Stomach smooth muscle (tissue), 2 donors: ENCODE measurements around the gene OVCH1.

ENCODE experiments used
- H3K27ac ChIP-seq: one replicate; pipeline ENCODE4 v1.7.0; 2013; ENCODE audit warnings: mild to moderate bottlenecking, low read length, inconsistent platforms
- H3K27me3 ChIP-seq, 2 donors: one replicate each; pipeline ENCODE4 v1.7.0; 2013; ENCODE audit warnings: low read length in 2 of 2; ENCODE audit not compliant: insufficient read depth in 2 of 2, control insufficient read depth in 1 of 2
- H3K36me3 ChIP-seq, 2 donors: one replicate each; pipeline ENCODE4 v1.7.0; 2013; ENCODE audit warnings: low read length in 2 of 2; ENCODE audit not compliant: control insufficient read depth in 2 of 2, insufficient read depth in 2 of 2
- H3K4me1 ChIP-seq: one replicate; pipeline ENCODE4 v1.7.0; 2013; ENCODE audit warnings: low read length; ENCODE audit not compliant: control insufficient read depth, insufficient read depth
- H3K4me3 ChIP-seq, 2 donors: one replicate each; pipeline ENCODE4 v1.7.0; 2013; ENCODE audit warnings: low read length in 2 of 2
- H3K9ac ChIP-seq, 2 donors: one replicate each; pipeline ENCODE4 v1.7.0; 2013; ENCODE audit warnings: low read length in 2 of 2, mild to moderate bottlenecking in 1 of 2
- H3K9me3 ChIP-seq, 2 donors: one replicate each; pipeline ENCODE4 v1.7.0; 2013; ENCODE audit warnings: low read length in 2 of 2; ENCODE audit not compliant: control insufficient read depth in 2 of 2
- donor health status: healthy.
- donor health status: Pancreatic carcinoma.

OVCH1 gene

GRCh38 chr12:29528161-29528560, 30.7 kb upstream of the OVCH1 start:
- Histone ChIP-seq H3K4me1 (peaks cover 2% of the 10 kb centered on the region), H3K27me3 (no peaks in the 10 kb centered on the region), H3K36me3 (no peaks in the 10 kb centered on the region), H3K27ac (no peak overlapping the region), H3K9me3 (no peaks in the 10 kb centered on the region), H3K4me3 (no peak overlapping the region), H3K9ac (no peak overlapping the region)

GRCh38 chr12:29521951-29522350, 24.5 kb upstream of the OVCH1 start:
- H3K27me3 ChIP-seq = no peaks in the 10 kb centered on the region
- no peak overlapping the region for H3K27ac ChIP-seq
- peaks cover 4 to 9% of the 10 kb centered on the region in 2 donors for H3K36me3 ChIP-seq
- H3K4me3 ChIP-seq = no peak overlapping the region
- H3K9me3 ChIP-seq = no peaks in the 10 kb centered on the region
- no peak overlapping the region for H3K9ac ChIP-seq
- no peaks in the 10 kb centered on the region for H3K4me1 ChIP-seq

GRCh38 chr12:29519585-29520182, 22.2 kb upstream of the OVCH1 start:
- Histone ChIP-seq H3K9ac (no peak overlapping the region), H3K36me3 (peaks cover 16 to 24% of the 10 kb centered on the region in 2 donors), H3K4me1 (no peaks in the 10 kb centered on the region), H3K27me3 (no peaks in the 10 kb centered on the region), H3K4me3 (no peak overlapping the region), H3K9me3 (no peaks in the 10 kb centered on the region), H3K27ac (no peak overlapping the region)

GRCh38 chr12:29518407-29518806, 20.9 kb upstream of the OVCH1 start:
- Histone ChIP-seq H3K4me3 (no peak overlapping the region), H3K27me3 (no peaks in the 10 kb centered on the region), H3K9me3 (no peaks in the 10 kb centered on the region), H3K36me3 (peaks cover 21 to 29% of the 10 kb centered on the region in 2 donors), H3K9ac (no peak overlapping the region), H3K27ac (no peak overlapping the region), H3K4me1 (no peaks in the 10 kb centered on the region)

GRCh38 chr12:29517264-29517663, 19.8 kb upstream of the OVCH1 start:
- no peak overlapping the region for H3K27ac ChIP-seq
- peaks cover 21 to 33% of the 10 kb centered on the region in 2 donors for H3K36me3 ChIP-seq
- no peaks in the 10 kb centered on the region for H3K4me1 ChIP-seq
- no peaks in the 10 kb centered on the region for H3K9me3 ChIP-seq
- H3K4me3 ChIP-seq = no peak overlapping the region
- H3K27me3 ChIP-seq = no peaks in the 10 kb centered on the region
- no peak overlapping the region for H3K9ac ChIP-seq

GRCh38 chr12:29516431-29516875, 19.0 kb upstream of the OVCH1 start:
- H3K36me3 ChIP-seq = peaks cover 21 to 33% of the 10 kb centered on the region in 2 donors
- H3K9ac ChIP-seq = no peak overlapping the region
- no peaks in the 10 kb centered on the region for H3K27me3 ChIP-seq
- H3K4me1 ChIP-seq = no peaks in the 10 kb centered on the region
- H3K27ac ChIP-seq = no peak overlapping the region
- H3K9me3 ChIP-seq = no peaks in the 10 kb centered on the region
- no peak overlapping the region for H3K4me3 ChIP-seq

- no peaks in the 10 kb centered on the region for H3K4me1 ChIP-seq
- no peaks in the 10 kb centered on the region for H3K9me3 ChIP-seq
- H3K36me3 ChIP-seq = peaks cover 18 to 23% of the 10 kb centered on the region in 2 donors
- H3K9ac ChIP-seq = no peak overlapping the region
- no peak overlapping the region for H3K27ac ChIP-seq
- H3K27me3 ChIP-seq = no peaks in the 10 kb centered on the region
- H3K4me3 ChIP-seq = no peak overlapping the region
Measured at GRCh38 chr12:29510591-29511185, 13.2 kb upstream of the OVCH1 start.

- no peak overlapping the region for H3K4me3 ChIP-seq
Measured at GRCh38 chr12:29509503-29509902, 12.0 kb upstream of the OVCH1 start.

GRCh38 chr12:29508949-29509348, 11.5 kb upstream of the OVCH1 start:
- H3K9ac ChIP-seq = no peak overlapping the region
- H3K4me1 ChIP-seq = no peaks in the 10 kb centered on the region
- no peaks in the 10 kb centered on the region for H3K27me3 ChIP-seq
- no peak overlapping the region for H3K27ac ChIP-seq
- H3K4me3 ChIP-seq = no peak overlapping the region
- peaks cover 13 to 14% of the 10 kb centered on the region in 2 donors for H3K36me3 ChIP-seq
- no peaks in the 10 kb centered on the region for H3K9me3 ChIP-seq

More at GRCh38 chr12:29509503-29509902, 12.0 kb upstream of the OVCH1 start:
- Histone ChIP-seq H3K36me3 (peaks cover 14 to 15% of the 10 kb centered on the region in 2 donors), H3K27me3 (no peaks in the 10 kb centered on the region), H3K27ac (no peak overlapping the region), H3K9me3 (no peaks in the 10 kb centered on the region), H3K9ac (no peak overlapping the region), H3K4me1 (no peaks in the 10 kb centered on the region)

GRCh38 chr12:29505122-29505521, 7.6 kb upstream of the OVCH1 start:
- peaks cover 8 to 9% of the 10 kb centered on the region in 2 donors for H3K36me3 ChIP-seq
- H3K4me3 ChIP-seq = no peak overlapping the region
- H3K27ac ChIP-seq = no peak overlapping the region
- no peak overlapping the region for H3K9ac ChIP-seq
- H3K4me1 ChIP-seq = no peaks in the 10 kb centered on the region
- H3K9me3 ChIP-seq = no peaks in the 10 kb centered on the region
- H3K27me3 ChIP-seq = no peaks in the 10 kb centered on the region

GRCh38 chr12:29503283-29503682, 5.8 kb upstream of the OVCH1 start:
- no peak overlapping the region for H3K4me3 ChIP-seq
- H3K36me3 ChIP-seq = peaks cover 8 to 9% of the 10 kb centered on the region in 2 donors
- no peak overlapping the region for H3K9ac ChIP-seq
- H3K27ac ChIP-seq = no peak overlapping the region
- no peaks in the 10 kb centered on the region for H3K4me1 ChIP-seq
- H3K27me3 ChIP-seq = no peaks in the 10 kb centered on the region
- H3K9me3 ChIP-seq = no peaks in the 10 kb centered on the region
